Measurements from ENCODE around the gene MEAK7. TPM values are rescaled to one million over a fixed set of nuclear protein-coding genes. Genes with fewer than 3 reads are reported as not detected.

The MEAK7 gene
- total RNA-seq, 2 donors from 2014 or later: 13.8 to 23.2 TPM

DNA sequence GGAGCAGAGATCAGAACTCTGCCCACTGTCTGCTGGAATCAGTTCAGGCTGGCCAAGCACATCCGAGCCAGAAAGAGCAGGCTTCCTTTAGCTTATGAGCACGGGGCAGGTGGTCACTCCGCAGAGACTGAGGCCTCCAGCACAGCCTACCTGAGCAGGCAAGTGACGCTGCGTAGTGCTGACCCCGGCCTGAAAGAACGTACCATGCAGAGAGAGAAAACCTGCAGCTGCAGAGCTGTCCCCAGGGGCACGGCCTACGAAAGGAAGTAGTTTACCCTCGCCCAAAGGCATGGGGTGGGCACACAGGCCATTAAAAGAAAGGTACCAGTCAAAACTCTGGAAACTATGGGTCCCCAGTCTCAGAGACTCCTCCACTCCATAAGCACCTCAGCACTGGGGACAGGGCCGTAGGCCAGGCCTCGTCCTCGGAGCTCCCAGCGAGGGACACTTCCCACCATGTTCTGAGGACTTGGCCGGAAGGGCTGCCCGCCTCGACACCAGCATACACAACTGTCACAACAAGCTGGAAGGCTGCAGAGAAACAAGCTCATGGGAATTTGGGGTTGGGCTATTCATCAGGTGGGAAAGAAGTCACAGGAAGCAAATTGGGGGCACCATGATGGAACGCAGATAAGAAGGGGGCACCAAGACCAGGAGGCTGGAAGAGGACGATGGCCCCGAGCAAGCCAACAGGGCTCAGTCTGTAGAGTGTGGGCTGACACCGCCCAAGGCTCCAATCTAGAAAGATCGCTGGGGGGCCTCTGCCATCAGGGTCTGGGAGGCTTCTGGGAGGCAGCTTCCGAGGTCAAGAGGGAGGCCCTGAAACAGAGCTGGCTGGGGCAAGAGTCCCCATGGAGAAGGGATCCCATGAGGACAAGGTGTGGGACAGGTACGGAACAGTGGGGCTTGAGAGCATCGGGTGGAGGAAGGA is 21.2 kb downstream of the MEAK7 start:
- H3K4me1 ChIP-seq (ENCODE audit: control insufficient read depth in 1 of 2, low read depth in 2 of 2): no peaks in the 10 kb centered on the region
- H3K9me3 ChIP-seq: no peaks in the 10 kb centered on the region
- H3K36me3 ChIP-seq: peaks cover 15% of the 10 kb centered on the region
- TF ChIP-seq, protein P1, sequence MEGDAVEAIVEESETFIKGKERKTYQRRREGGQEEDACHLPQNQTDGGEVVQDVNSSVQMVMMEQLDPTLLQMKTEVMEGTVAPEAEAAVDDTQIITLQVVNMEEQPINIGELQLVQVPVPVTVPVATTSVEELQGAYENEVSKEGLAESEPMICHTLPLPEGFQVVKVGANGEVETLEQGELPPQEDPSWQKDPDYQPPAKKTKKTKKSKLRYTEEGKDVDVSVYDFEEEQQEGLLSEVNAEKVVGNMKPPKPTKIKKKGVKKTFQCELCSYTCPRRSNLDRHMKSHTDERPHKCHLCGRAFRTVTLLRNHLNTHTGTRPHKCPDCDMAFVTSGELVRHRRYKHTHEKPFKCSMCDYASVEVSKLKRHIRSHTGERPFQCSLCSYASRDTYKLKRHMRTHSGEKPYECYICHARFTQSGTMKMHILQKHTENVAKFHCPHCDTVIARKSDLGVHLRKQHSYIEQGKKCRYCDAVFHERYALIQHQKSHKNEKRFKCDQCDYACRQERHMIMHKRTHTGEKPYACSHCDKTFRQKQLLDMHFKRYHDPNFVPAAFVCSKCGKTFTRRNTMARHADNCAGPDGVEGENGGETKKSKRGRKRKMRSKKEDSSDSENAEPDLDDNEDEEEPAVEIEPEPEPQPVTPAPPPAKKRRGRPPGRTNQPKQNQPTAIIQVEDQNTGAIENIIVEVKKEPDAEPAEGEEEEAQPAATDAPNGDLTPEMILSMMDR (IDR thresholded peaks at IDR 0.05): no peak
- no peaks in the 10 kb centered on the region for H3K27me3 ChIP-seq (replicated peaks; ENCODE audit: insufficient read depth)
- H3K4me3 ChIP-seq: no peak overlapping the region
- H3K27ac ChIP-seq: no peak overlapping the region
- DNase-seq (ENCODE audit: low spot score): no peak
- no peak for ATAC-seq (ENCODE audit: insufficient number of reproducible peaks, low FRiP score, low read depth)

DNA sequence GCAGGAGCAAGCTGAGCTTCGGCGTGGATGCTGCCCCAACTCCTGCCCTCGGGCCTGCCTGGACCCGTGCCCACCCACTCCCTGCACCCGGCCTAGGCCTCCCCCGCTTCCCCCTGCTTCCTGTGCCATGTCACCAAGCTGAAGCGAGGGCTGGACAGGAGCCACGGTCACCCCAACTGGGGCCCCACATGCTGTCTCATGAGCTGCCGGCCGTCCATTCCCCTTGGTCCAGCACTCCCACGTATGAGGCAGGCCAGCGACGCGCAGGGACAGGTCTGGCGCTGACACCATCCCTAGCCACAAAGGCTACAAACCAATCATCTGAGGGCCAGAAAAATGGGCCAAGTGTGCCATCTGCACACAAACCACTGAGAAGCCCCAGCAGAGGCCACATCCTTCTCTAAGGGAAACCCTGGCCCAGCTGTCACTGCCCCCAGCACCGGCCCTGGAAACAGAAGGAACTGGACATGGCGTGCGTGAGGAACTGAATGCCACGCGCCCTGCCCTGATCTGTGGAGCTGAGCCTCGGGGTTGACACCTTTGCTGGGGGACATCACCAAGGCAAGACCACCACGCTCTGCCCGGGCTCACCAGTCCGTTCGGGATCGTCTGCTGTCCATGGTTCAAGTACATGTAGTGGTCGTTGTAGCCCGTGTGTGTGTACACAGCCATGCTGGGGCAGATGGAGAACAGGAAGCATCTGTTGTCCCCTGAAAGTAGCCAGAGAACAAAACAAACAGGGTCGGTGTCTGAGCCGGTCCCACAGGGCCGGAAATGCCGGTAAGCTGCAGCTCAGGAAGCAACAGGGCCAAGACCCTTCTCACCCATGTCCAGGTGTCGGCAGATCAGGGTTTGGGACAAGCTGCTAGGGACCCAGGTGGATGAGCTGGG is 22.2 kb downstream of the MEAK7 start:
- ATAC-seq (ENCODE audit: insufficient number of reproducible peaks, low FRiP score, low read depth) (no peak), DNase-seq (ENCODE audit: low spot score) (no peak)
- Histone ChIP-seq H3K9me3 (no peaks in the 10 kb centered on the region), H3K27me3 (replicated peaks; ENCODE audit: insufficient read depth) (no peaks in the 10 kb centered on the region), H3K27ac (no peak overlapping the region), H3K36me3 (peaks cover 15% of the 10 kb centered on the region), H3K4me1 (ENCODE audit: control insufficient read depth in 1 of 2, low read depth in 2 of 2) (no peaks in the 10 kb centered on the region), H3K4me3 (no peak overlapping the region)
- TF ChIP-seq, protein P1 (IDR thresholded peaks at IDR 0.05): no peak

DNA sequence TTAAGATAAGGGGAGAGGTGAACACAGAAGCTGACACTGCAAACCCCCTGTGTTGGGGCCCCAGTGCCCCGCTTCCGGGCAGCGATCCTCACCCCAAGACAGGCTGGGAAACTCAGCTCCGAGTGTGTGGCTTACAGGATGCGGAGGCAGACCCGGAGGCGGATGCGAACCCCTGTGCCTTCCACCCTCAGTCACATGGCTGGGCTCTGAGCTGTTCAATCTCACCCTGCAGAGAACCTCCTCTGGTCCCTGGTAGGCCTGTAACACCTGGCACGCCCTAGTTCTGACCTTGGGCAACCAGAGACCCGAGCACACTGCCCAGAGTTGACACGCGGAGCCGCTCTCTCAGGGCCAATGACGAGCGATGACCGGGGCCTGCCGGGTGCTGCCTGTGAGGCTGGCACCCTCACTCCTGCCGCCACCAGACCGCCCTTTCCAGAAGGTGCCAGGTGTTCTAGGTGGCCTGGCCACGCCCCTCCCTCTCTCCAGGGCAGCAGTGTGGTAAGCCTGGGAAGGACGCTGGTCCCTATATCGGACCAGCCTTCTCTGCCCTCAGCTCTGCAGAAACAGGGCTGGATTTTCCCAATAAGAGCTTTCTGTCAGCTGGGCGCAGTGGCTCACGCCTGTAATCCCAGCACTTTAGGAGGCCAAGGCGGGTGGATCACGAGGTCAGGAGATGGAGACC is 23.3 kb downstream of the MEAK7 start:
- no peak for ATAC-seq (ENCODE audit: insufficient number of reproducible peaks, low FRiP score, low read depth)
- no peak for DNase-seq (ENCODE audit: low spot score)
- no peaks in the 10 kb centered on the region for H3K9me3 ChIP-seq
- no peaks in the 10 kb centered on the region for H3K27me3 ChIP-seq (replicated peaks; ENCODE audit: insufficient read depth)
- no peaks in the 10 kb centered on the region for H3K4me1 ChIP-seq (ENCODE audit: control insufficient read depth in 1 of 2, low read depth in 2 of 2)
- peaks cover 7% of the 10 kb centered on the region for H3K36me3 ChIP-seq
- TF ChIP-seq, protein P1 (IDR thresholded peaks at IDR 0.05): no peak
- H3K4me3 ChIP-seq: no peak overlapping the region
- H3K27ac ChIP-seq: no peak overlapping the region

DNA sequence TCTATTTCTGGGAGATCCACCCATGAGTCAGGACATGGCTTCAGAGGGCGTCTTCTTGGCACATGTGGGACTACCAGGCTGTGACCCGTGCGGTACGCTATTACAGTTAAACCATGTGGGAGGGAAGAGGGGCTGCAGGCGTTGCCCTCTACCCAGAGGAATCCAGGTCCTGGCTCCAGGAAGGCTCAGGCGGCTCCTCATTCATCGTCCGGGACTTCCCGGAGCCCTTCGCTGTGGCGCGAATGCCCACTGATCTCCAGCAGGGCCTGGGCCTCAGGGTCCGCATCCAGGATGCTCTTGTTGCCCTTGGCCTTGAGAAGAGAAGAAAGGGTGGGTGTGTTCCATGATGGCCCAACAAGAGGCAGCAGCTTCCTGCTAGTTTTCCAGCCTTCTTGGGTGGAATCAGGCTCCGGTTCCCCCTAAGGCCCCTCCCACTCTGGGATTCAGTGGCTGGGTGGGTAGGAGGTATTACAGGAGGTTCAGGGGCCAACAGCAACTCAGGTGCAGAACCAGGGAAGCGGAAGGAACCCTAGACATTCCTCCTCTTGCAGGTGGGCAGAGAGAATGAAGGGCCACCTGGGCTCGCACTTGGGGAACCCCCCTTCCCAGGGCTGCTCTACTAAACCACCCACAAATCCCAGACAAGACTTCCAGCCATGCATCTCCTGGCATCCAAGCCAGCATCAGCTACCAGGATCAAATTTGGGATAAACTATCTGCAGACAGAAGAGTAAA is 24.6 kb downstream of the MEAK7 start:
- DNase-seq (ENCODE audit: low spot score): no peak
- no peak for ATAC-seq (ENCODE audit: insufficient number of reproducible peaks, low FRiP score, low read depth)
- Histone ChIP-seq H3K36me3 (peaks cover 7% of the 10 kb centered on the region), H3K9me3 (no peaks in the 10 kb centered on the region), H3K4me3 (no peak overlapping the region), H3K27me3 (replicated peaks; ENCODE audit: insufficient read depth) (no peaks in the 10 kb centered on the region), H3K27ac (no peak overlapping the region), H3K4me1 (ENCODE audit: control insufficient read depth in 1 of 2, low read depth in 2 of 2) (no peaks in the 10 kb centered on the region)
- TF ChIP-seq, protein P1 (IDR thresholded peaks at IDR 0.05): no peak
